WTC11 (cell line): Measurements from ENCODE around the gene GATAD2A. TPM values are rescaled to one million over a fixed set of nuclear protein-coding genes. Genes with fewer than 3 reads are reported as not detected.

Experiments
- ATAC-seq: fragments of 200-7000 bp; cut with Tn5 transposase; 2 replicates; pipeline ENCODE4 v1.10.0; 2021; ENCODE audit warnings: mild to moderate bottlenecking, moderate library complexity
- CTCF ChIA-PET: fragments of 300-600 bp; sonication (Branson Sonifier 250); formaldehyde crosslinking; loops from one replicate; lab custom pipeline; 2021; ENCODE audit warnings: antibody characterized with exemption; lab: Charles Lee
- POLR2A ChIA-PET: fragments of 350-600 bp; sonication (Branson Sonifier 250); formaldehyde crosslinking; loops from one replicate; lab custom pipeline; 2021; ENCODE audit warnings: antibody characterized with exemption; lab: Charles Lee
- DNase-seq: peaks from one replicate; pipeline ENCODE4 v3.0.0; 2021; ENCODE audit warnings: low spot score
- H3K27ac Mint-ChIP-seq: 2 replicates; pipeline ENCODE4 v1.8.0; 2021; ENCODE audit warnings: mixed read lengths
- H3K27me3 Mint-ChIP-seq: 2 replicates; pipeline ENCODE4 v1.8.0; 2021; ENCODE audit warnings: low read depth, mild to moderate bottlenecking, moderate library complexity, mixed read lengths
- H3K36me3 Mint-ChIP-seq: 2 replicates; pipeline ENCODE4 v1.8.0; 2021; ENCODE audit warnings: mixed read lengths
- H3K4me1 Mint-ChIP-seq: 2 replicates; pipeline ENCODE4 v1.8.0; 2022; ENCODE audit warnings: mixed read lengths
- H3K4me3 Mint-ChIP-seq: 2 replicates; pipeline ENCODE4 v1.8.0; 2021; ENCODE audit warnings: mild to moderate bottlenecking, moderate library complexity, mixed read lengths
- H3K9me3 Mint-ChIP-seq: 2 replicates; pipeline ENCODE4 v1.8.0; 2021; ENCODE audit warnings: mixed read lengths
- ARID4B ChIP-seq: sonication (generic); formaldehyde crosslinking; IDR thresholded peaks from 2 replicates; pipeline ENCODE4 v1.8.0; 2023; ENCODE audit warnings: missing genetic modification reagents, mild to moderate bottlenecking, borderline replicate concordance
- ATF1 ChIP-seq: sonication (generic); formaldehyde crosslinking; IDR thresholded peaks from 2 replicates; pipeline ENCODE4 v1.8.1; 2023; ENCODE audit warnings: mild to moderate bottlenecking, moderate library complexity, missing genetic modification reagents
- CTCF ChIP-seq: fragments of 200-600 bp; IDR thresholded peaks from 2 replicates; pipeline ENCODE4 v1.8.0; 2022; ENCODE audit warnings: antibody characterized with exemption
- FOXP4 ChIP-seq: sonication (generic); formaldehyde crosslinking; IDR thresholded peaks from 2 replicates; pipeline ENCODE4 v1.8.0; 2022; ENCODE audit warnings: mild to moderate bottlenecking, missing genetic modification reagents
- GTF2I ChIP-seq: fragments of 250-450 bp; sonication (Bioruptor Pico); conservative IDR thresholded peaks from 2 replicates; pipeline ENCODE4 v1.4.0; 2021; ENCODE audit warnings: mild to moderate bottlenecking
- KAT7 ChIP-seq: sonication (generic); formaldehyde crosslinking; IDR thresholded peaks from 2 replicates; pipeline ENCODE4 v1.8.1; 2023; ENCODE audit warnings: missing genetic modification reagents, mild to moderate bottlenecking, borderline replicate concordance
- PRDM15 ChIP-seq: sonication (generic); formaldehyde crosslinking; IDR thresholded peaks from 2 replicates; pipeline ENCODE4 v1.8.0; 2022; ENCODE audit warnings: missing genetic modification reagents
- PREB ChIP-seq: sonication (generic); formaldehyde crosslinking; IDR thresholded peaks from 2 replicates; pipeline ENCODE4 v1.8.1; 2022; ENCODE audit warnings: mild to moderate bottlenecking, missing genetic modification reagents, moderate library complexity, borderline replicate concordance
- SMAD3 ChIP-seq: sonication (generic); formaldehyde crosslinking; IDR thresholded peaks from 2 replicates; pipeline ENCODE4 v1.8.0; 2022; ENCODE audit warnings: missing genetic modification reagents, mild to moderate bottlenecking, borderline replicate concordance
- USF2 ChIP-seq: sonication (generic); formaldehyde crosslinking; IDR thresholded peaks from 2 replicates; pipeline ENCODE4 v1.8.1; 2023; ENCODE audit warnings: mild to moderate bottlenecking, missing genetic modification reagents, moderate library complexity
- ZBTB21 ChIP-seq: sonication (generic); formaldehyde crosslinking; IDR thresholded peaks from 2 replicates; pipeline ENCODE4 v1.8.1; 2023; ENCODE audit warnings: mild to moderate bottlenecking, missing genetic modification reagents, borderline replicate concordance
- ZNF121 ChIP-seq: sonication (generic); formaldehyde crosslinking; IDR thresholded peaks from 2 replicates; pipeline ENCODE4 v1.8.0; 2023; ENCODE audit warnings: missing genetic modification reagents
- ZNF416 ChIP-seq: fragments of 250-450 bp; sonication (Bioruptor Pico); IDR thresholded peaks from 2 replicates; pipeline ENCODE4 v1.9.0; 2021; ENCODE audit warnings: mild to moderate bottlenecking, inconsistent platforms
- ZNF425 ChIP-seq: fragments of 250-450 bp; sonication (Bioruptor Pico); conservative IDR thresholded peaks from 2 replicates; pipeline ENCODE4 v1.9.0; 2021; ENCODE audit warnings: mild to moderate bottlenecking
- ZSCAN18 ChIP-seq: fragments of 250-450 bp; sonication (Bioruptor Pico); IDR thresholded peaks from 2 replicates; pipeline ENCODE4 v2.1.2; 2022; ENCODE audit warnings: mild to moderate bottlenecking, moderate library complexity
- total RNA-seq: library from RNA; stranded (reverse); gene quantifications from 3 replicates; pipeline ENCODE4 v1.2.3, GENCODE V29; 2021

Gene GATAD2A
- total RNA-seq, 1 experiment from 2014 or later = 209 TPM

- CTCF ChIA-PET = interaction anchor here (3.2 kb wide), 1 partner anchor 9 kb away, joined by 23 read pairs; no protein-coding TSS in a partner anchor
- H3K36me3 Mint-ChIP-seq = no peaks in the 10 kb centered on the region
- no peak overlapping the region for H3K4me3 Mint-ChIP-seq
- POLR2A ChIA-PET = no interaction called here
- ATAC-seq (no peak), DNase-seq (no peak)
- no peaks in the 10 kb centered on the region for H3K9me3 Mint-ChIP-seq
- peaks cover 5% of the 10 kb centered on the region for H3K27me3 Mint-ChIP-seq
- no peaks in the 10 kb centered on the region; the same call in 1 of the 2 replicates for H3K4me1 Mint-ChIP-seq
- no peak overlapping the region for H3K27ac Mint-ChIP-seq
- TF ChIP-seq KAT7 (CRISPR knock-in tag) (no peak), ZNF416 (no peak), FOXP4 (CRISPR knock-in tag) (no peak), SMAD3 (CRISPR knock-in tag) (no peak), ATF1 (CRISPR knock-in tag) (no peak), ZNF121 (CRISPR knock-in tag) (no peak), ZBTB21 (CRISPR knock-in tag) (no peak), ZSCAN18 (CRISPR knock-in tag) (no peak), ARID4B (no peak), GTF2I (no peak), ZNF425 (CRISPR knock-in tag) (no peak), PRDM15 (CRISPR knock-in tag) (no peak), USF2 (CRISPR knock-in tag) (no peak), CTCF (no peak), PREB (CRISPR knock-in tag) (no peak)
Measured at GRCh38 chr19:19544954-19545591, 139.6 kb downstream of the GATAD2A start.
